Transverse colon (tissue), 4 donors: ENCODE data around the gene MT1H. TPM values are rescaled to one million over a fixed set of nuclear protein-coding genes. Genes with fewer than 3 reads are reported as not detected.
A peak's percentile ranks its signal among the peaks of the same experiment; 100 is the strongest.

Source experiments
- DNase-seq: peaks from one replicate; pipeline ENCODE4 v3.0.0-alpha.2; 2019
- H3K27ac ChIP-seq, 4 donors: fragments of 200-600 bp; sonication (generic); 2 replicates each; pipeline ENCODE4 v1.5.1; 2016 to 2018; ENCODE audit warnings: inconsistent platforms in 4 of 4
- H3K27me3 ChIP-seq: fragments of 200-600 bp; sonication (generic); 2 replicates; pipeline ENCODE4 v1.5.1; 2017; ENCODE audit warnings: inconsistent platforms
- H3K36me3 ChIP-seq, 4 donors: fragments of 200-600 bp; sonication (generic); 2 replicates each; pipeline ENCODE4 v1.5.1; 2017 to 2019; ENCODE audit warnings: inconsistent platforms in 4 of 4
- H3K4me1 ChIP-seq, 4 donors: fragments of 200-600 bp; sonication (generic); 2 replicates each; pipeline ENCODE4 v1.5.1; 2017 to 2020; ENCODE audit warnings: inconsistent platforms in 4 of 4
- H3K4me3 ChIP-seq, 4 donors: fragments of 200-600 bp; sonication (generic); 1 replicate in 1 of 4; 2 replicates in 3 of 4; pipeline versions ENCODE4 v1.5.1 to v1.6.1; 2017 to 2019; ENCODE audit warnings: inconsistent platforms in 4 of 4
- H3K9me3 ChIP-seq, 2 donors: fragments of 200-600 bp; sonication (generic); 2 replicates each; pipeline ENCODE4 v1.5.1; 2017 to 2019; ENCODE audit warnings: inconsistent platforms in 2 of 2
- CTCF ChIP-seq, 5 experiments: fragments of 200-600 bp in 3 of 5; fragments of 450-650 bp in 2 of 5; sonication (generic) in 3 of 5; IDR thresholded peaks; 1 replicate in 2 of 5; 2 replicates in 3 of 5; pipeline ENCODE4 v1.5.1; 2016 to 2017; ENCODE audit warnings: antibody characterized with exemption in 5 of 5, inconsistent platforms in 3 of 5, mild to moderate bottlenecking in 2 of 5, moderate library complexity in 1 of 5
- EP300 ChIP-seq: sonication (generic); formaldehyde crosslinking; IDR thresholded peaks from one replicate; pipeline ENCODE4 v1.6.1; 2017; ENCODE audit warnings: antibody characterized with exemption, low read depth
- POLR2A ChIP-seq: fragments of 450-650 bp; IDR thresholded peaks from one replicate; pipeline ENCODE4 v1.6.1; 2016; ENCODE audit warnings: antibody characterized with exemption, mild to moderate bottlenecking, moderate library complexity
- POLR2AphosphoS5 ChIP-seq, 3 donors: sonication (generic); formaldehyde crosslinking; IDR thresholded peaks; one replicate each; pipeline ENCODE4 v1.6.1; 2016; ENCODE audit warnings: antibody characterized with exemption in 3 of 3
- WGBS, 2 donors: methylation state at CpG; one replicate each; pipeline ENCODE4 v1.1.5; 2018; ENCODE audit warnings: low coverage in 1 of 2; 5-methylcytosine and 5-hydroxymethylcytosine counted together
- in situ Hi-C, 4 donors: fragments of 200-750 bp; cut with MboI; loops; one replicate each; pipeline versions ENCODE4 v1.15.0 to v1.15.1; 2017; ENCODE audit warnings: low sequenced_read_pairs in 3 of 4, low pct_ligation_motif_present in 1 of 4, low pct_unique_long_range_greater_than_20kb in 1 of 4
- intact Hi-C: fragments of 100-400 bp; cut with DNase I; formaldehyde crosslinking; loops from one replicate; pipeline ENCODE4 v1.15.1; 2023; ENCODE audit warnings: low total_unique reads
- total RNA-seq, 4 donors: library from RNA; depleted of rRNA; stranded (reverse); fragments of >200 nt; gene quantifications; one replicate each; pipeline ENCODE4 v1.1.0, GENCODE V29; 2016

MT1H gene
- total RNA-seq, 4 donors from 2014 or later, result 3.0 to 526 (median 5.6) TPM; not detected in 1

- in situ Hi-C loops, result no loop called here
- Histone ChIP-seq H3K27me3 (no peaks in the 10 kb centered on the region), H3K4me3 (peak overlapping the region; percentile 43 to 79 (median 55)), H3K36me3 (no peaks in the 10 kb centered on the region), H3K27ac (peak overlapping the region in 3 of 4 donors; percentile 79 to 87 (median 83)), H3K4me1 (peaks cover 3 to 20% (median 11%) of the 10 kb centered on the region in 4 donors), H3K9me3 (no peaks in the 10 kb centered on the region)
- WGBS, 2 donors, result 65% methylated on average over 5 of the region's 5 CpGs; no CpG with 5 or more reads in 1 of the 2 donors
- TF ChIP-seq EP300 (no peak), CTCF (IDR thresholded peaks at IDR 0.05) (no peak), POLR2AphosphoS5 (IDR thresholded peaks at IDR 0.05) (no peak), POLR2A (no peak)
- DNase-seq, result no peak
- intact Hi-C loops, result loop anchor here (5.0 kb wide), 2 partner anchors 56 to 76 kb away; partner anchors contain the start of genes MT1E and MT2A
These were observed 14.0 kb downstream of the MT1H start for GRCh38 chr16:56683424-56684172.

DNA sequence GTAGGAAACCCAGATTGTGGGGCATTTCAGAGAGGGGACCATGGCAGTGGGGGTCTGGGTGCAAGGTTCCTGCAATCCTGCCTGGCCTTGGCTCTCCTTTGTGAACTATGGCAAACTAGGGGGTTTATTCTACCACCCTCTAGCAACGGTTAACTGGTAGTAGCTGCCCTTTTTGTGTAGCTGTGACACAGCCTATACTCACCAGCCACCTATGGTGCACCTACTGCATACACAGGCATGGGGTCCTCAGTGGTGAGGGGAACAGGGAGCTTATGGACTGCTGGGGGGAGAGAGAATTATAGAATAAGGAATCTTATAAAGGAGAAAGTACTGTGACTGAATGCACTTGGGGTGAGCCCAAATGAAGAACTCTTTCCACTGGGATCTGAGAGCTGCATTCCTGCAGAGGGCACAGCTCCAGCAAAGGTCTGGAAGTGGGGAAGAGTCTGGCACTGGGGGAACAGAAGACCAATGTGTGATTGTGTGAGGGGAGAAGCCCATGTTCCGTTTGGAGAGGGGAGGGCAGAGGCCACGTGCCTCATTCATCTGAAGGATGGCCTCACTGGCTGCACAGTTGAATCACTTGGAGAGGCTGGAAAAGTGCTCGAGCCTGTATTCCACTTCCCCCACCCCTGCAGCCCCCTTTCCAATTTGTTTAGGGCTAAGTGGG lies 14.8 kb downstream of the MT1H start:
- in situ Hi-C loops, result no loop called here
- intact Hi-C loops, result loop anchor here (5.0 kb wide), 2 partner anchors 57 to 77 kb away; partner anchors contain the start of genes MT1E and MT2A
- WGBS, 2 donors, result 79 to 95% methylated on average over 4 of the region's 4 CpGs
- no peaks in the 10 kb centered on the region for H3K36me3 ChIP-seq
- peak overlapping the region in 1 of 4 donors; percentile 79 for H3K4me3 ChIP-seq
- TF ChIP-seq POLR2AphosphoS5 (IDR thresholded peaks at IDR 0.05), result no peak
- no peak for TF ChIP-seq POLR2A
- no peak for TF ChIP-seq EP300
- TF ChIP-seq CTCF (IDR thresholded peaks at IDR 0.05), result no peak
- no peak for DNase-seq
- H3K27me3 ChIP-seq, result no peaks in the 10 kb centered on the region
- H3K4me1 ChIP-seq, result peaks cover 3 to 20% (median 11%) of the 10 kb centered on the region in 4 donors
- peak overlapping the region in 2 of 4 donors; percentile 7 to 87 for H3K27ac ChIP-seq
- H3K9me3 ChIP-seq, result no peaks in the 10 kb centered on the region

DNA sequence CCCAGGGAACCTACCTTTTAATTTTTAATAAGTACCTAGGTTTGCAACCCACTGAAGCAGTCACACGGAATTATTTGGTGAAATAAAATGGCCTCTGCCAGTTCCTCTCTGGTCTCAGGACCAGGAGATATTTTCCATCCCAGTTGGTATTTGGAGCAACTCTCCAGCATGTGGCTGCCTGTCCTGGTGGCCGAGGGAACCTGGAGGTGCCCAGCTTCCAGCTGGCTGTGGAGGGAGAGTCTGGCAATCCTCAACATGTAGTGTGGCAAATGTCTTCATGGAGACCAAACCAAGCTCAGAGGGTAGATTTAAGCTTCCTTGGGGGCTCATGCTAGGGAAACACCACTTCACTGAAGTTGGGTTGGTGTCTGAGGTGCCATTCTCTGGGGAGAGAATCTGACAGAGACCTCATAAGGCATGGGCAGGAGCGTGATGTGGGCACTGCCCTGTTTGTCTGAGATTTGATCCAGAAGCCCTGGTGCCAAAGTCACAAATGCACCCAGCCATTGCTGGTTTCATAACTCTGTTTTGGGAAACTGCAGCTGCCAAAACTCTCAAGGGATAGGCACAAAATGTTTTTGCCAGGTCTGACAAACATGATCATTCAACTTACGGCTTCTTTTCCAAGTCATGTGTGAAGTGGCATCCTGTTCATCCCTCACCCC lies 15.4 kb downstream of the MT1H start:
- H3K4me1 ChIP-seq, result peaks cover 3 to 20% (median 11%) of the 10 kb centered on the region in 4 donors

More for the DNA sequence above, 15.4 kb downstream of the MT1H start:
- TF ChIP-seq POLR2A (no peak), CTCF (IDR thresholded peaks at IDR 0.05) (no peak), POLR2AphosphoS5 (IDR thresholded peaks at IDR 0.05) (no peak), EP300 (no peak)
- Histone ChIP-seq H3K9me3 (no peaks in the 10 kb centered on the region), H3K36me3 (no peaks in the 10 kb centered on the region), H3K27ac (peak overlapping the region in 2 of 4 donors; percentile 7 to 87), H3K27me3 (no peaks in the 10 kb centered on the region), H3K4me3 (no peak overlapping the region)
- in situ Hi-C loops, result no loop called here
- 67 to 87% methylated on average over 1 to 4 of the region's 4 CpGs for WGBS, 2 donors
- no peak for DNase-seq
- intact Hi-C loops, result loop anchor here (5.0 kb wide), 2 partner anchors 58 to 78 kb away; partner anchors contain the start of genes MT1E and MT2A
